Measurements from ENCODE around the gene SPEF1. TPM values are rescaled to one million over a fixed set of nuclear protein-coding genes. Genes with fewer than 3 reads are reported as not detected.

SPEF1 gene
- total and polyA plus RNA-seq, 2 of the 13 experiments (the other 11 are each of a cell fraction or from before 2014, with no cell fraction given), result 0.11 to 0.27 TPM

DNA sequence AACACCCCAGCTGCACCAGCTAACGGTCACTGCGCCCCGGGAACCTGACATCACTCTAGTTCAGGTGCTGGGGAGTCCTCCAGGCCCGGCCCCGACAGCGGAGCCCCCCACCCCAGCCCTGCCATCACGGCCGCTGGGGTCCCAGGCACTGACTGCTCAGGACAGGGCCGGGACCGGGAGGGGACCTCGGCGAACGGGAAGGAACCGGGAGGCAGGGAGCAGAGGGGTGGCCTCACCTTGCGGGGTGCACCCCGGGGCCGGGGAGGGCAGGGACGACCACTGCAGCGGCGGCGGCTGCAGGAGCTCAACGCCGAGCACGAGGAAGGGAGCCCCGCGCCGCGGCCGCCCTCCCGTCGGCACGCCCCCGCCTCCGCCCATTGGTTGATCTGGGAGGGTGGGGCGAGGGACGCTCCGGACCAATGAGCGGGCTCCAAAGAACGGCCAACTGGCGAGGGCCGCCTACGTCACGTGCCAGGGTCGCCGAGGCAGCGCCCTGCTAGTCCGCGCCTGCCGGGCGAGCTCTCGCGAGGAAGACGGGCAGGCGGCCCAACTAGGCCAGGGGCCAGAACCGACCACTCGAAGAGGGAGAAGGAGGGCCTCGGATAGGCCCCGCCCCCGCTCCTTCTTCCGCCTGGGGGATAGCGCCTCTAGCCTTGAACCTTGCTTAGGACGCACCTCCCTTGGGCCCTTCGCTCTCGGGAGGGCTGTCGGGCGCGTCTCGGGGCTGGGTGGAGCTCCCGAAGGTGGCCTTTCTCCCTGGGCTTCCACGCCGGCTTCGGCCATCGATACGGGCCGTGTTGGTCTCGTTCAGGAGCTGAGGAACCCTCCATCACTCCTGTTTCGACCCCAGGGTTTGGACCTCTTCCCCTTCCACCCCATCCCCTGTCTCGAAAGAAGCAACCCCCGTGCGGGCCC is 13.6 kb downstream of the SPEF1 start, which contains the start of gene ADISSP (continued):
- peak; percentile 94 for TF ChIP-seq ZNF605 (CRISPR knock-in tag; IDR thresholded peaks at IDR 0.05)
- peak; percentile 92 for TF ChIP-seq ZNF782 (CRISPR knock-in tag; IDR thresholded peaks at IDR 0.05; ENCODE audit: borderline replicate concordance)
- TF ChIP-seq TBP (CRISPR knock-in tag; IDR thresholded peaks at IDR 0.05), result 0 out of 2 replicates have a peak, but pooled peaks have one; percentile 89
- TF ChIP-seq, protein P1, sequence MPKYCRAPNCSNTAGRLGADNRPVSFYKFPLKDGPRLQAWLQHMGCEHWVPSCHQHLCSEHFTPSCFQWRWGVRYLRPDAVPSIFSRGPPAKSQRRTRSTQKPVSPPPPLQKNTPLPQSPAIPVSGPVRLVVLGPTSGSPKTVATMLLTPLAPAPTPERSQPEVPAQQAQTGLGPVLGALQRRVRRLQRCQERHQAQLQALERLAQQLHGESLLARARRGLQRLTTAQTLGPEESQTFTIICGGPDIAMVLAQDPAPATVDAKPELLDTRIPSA (CRISPR knock-in tag; IDR thresholded peaks at IDR 0.05; ENCODE audit: borderline replicate concordance), result peak; percentile 96; the same call in 1 of the 2 replicates
- TF ChIP-seq, protein P2, sequence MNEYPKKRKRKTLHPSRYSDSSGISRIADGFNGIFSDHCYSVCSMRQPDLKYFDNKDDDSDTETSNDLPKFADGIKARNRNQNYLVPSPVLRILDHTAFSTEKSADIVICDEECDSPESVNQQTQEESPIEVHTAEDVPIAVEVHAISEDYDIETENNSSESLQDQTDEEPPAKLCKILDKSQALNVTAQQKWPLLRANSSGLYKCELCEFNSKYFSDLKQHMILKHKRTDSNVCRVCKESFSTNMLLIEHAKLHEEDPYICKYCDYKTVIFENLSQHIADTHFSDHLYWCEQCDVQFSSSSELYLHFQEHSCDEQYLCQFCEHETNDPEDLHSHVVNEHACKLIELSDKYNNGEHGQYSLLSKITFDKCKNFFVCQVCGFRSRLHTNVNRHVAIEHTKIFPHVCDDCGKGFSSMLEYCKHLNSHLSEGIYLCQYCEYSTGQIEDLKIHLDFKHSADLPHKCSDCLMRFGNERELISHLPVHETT (CRISPR knock-in tag; conservative IDR thresholded peaks at IDR 0.05), result peak; percentile 12
- TF ChIP-seq SRSF1 (optimal IDR thresholded peaks at IDR 0.05; ENCODE audit: low read depth, low read length), result peak; percentile 3
- TF ChIP-seq IKZF1 (IDR thresholded peaks at IDR 0.05), result no peak
- peak; percentile 95 for TF ChIP-seq ZBTB7B (CRISPR knock-in tag; IDR thresholded peaks at IDR 0.05)
- TF ChIP-seq U2AF2 (IDR thresholded peaks at IDR 0.05; ENCODE audit: low read depth, low read length), result 0 out of 2 replicates have a peak, but pooled peaks have one; percentile 73
- no peak for TF ChIP-seq ZNF292 (CRISPR knock-in tag; IDR thresholded peaks at IDR 0.05; ENCODE audit: borderline replicate concordance, low read depth)
- TF ChIP-seq FOSL2 (CRISPR knock-in tag; IDR thresholded peaks at IDR 0.05), result no peak; the same call in 1 of the 2 replicates
- TF ChIP-seq TOPORS (CRISPR knock-in tag; IDR thresholded peaks at IDR 0.05), result peak; percentile 83
- peak; percentile 63; the same call in 1 of the 2 replicates for TF ChIP-seq KDM5A (IDR thresholded peaks at IDR 0.05; ENCODE audit: borderline replicate concordance, low read length)
- no peak; the same call in 1 of the 2 replicates for TF ChIP-seq KDM6A (CRISPR knock-in tag; IDR thresholded peaks at IDR 0.05; ENCODE audit: low read depth)
- TF ChIP-seq KLF15 (CRISPR knock-in tag; IDR thresholded peaks at IDR 0.05; ENCODE audit: borderline replicate concordance), result peak; percentile 2
- TF ChIP-seq GTF2F1 (IDR thresholded peaks at IDR 0.05; ENCODE audit: low read length), result peak; percentile 73; the same call in 1 of the 2 replicates
- TF ChIP-seq ZFP1 (CRISPR knock-in tag; IDR thresholded peaks at IDR 0.05), result peak; percentile 77; the same call in 1 of the 2 replicates
- TF ChIP-seq TP53 (CRISPR knock-in tag; conservative IDR thresholded peaks at IDR 0.05), result 0 out of 2 replicates have a peak, but pooled peaks have one; percentile 66
- TF ChIP-seq, protein P3, sequence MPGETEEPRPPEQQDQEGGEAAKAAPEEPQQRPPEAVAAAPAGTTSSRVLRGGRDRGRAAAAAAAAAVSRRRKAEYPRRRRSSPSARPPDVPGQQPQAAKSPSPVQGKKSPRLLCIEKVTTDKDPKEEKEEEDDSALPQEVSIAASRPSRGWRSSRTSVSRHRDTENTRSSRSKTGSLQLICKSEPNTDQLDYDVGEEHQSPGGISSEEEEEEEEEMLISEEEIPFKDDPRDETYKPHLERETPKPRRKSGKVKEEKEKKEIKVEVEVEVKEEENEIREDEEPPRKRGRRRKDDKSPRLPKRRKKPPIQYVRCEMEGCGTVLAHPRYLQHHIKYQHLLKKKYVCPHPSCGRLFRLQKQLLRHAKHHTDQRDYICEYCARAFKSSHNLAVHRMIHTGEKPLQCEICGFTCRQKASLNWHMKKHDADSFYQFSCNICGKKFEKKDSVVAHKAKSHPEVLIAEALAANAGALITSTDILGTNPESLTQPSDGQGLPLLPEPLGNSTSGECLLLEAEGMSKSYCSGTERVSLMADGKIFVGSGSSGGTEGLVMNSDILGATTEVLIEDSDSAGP (CRISPR knock-in tag; IDR thresholded peaks at IDR 0.05; ENCODE audit: borderline replicate concordance), result peak; percentile 84
- peak; percentile 75 for TF ChIP-seq ZNF230 (CRISPR knock-in tag; IDR thresholded peaks at IDR 0.05)
